PC-9 (cell line): ENCODE results near the gene ANKRD52.

ENCODE experiments used
- CTCF ChIP-seq: fragments of 200-600 bp; sonication (generic); conservative IDR thresholded peaks from 2 replicates; pipeline ENCODE4 v1.6.1; 2017; ENCODE audit warnings: mixed run types, antibody characterized with exemption, mild to moderate bottlenecking, moderate library complexity
- EZH2 ChIP-seq: fragments of 200-600 bp; sonication (generic); IDR thresholded peaks from 2 replicates; pipeline ENCODE4 v1.8.0; 2017; ENCODE audit warnings: antibody characterized with exemption, low read depth

GRCh38 chr12:56260921-56261320 is 2.7 kb upstream of the ANKRD52 start:
- TF ChIP-seq CTCF: no peak
- no peak for TF ChIP-seq EZH2
